ENCODE data around the gene UGT1A5.

The UGT1A5 gene

DNA sequence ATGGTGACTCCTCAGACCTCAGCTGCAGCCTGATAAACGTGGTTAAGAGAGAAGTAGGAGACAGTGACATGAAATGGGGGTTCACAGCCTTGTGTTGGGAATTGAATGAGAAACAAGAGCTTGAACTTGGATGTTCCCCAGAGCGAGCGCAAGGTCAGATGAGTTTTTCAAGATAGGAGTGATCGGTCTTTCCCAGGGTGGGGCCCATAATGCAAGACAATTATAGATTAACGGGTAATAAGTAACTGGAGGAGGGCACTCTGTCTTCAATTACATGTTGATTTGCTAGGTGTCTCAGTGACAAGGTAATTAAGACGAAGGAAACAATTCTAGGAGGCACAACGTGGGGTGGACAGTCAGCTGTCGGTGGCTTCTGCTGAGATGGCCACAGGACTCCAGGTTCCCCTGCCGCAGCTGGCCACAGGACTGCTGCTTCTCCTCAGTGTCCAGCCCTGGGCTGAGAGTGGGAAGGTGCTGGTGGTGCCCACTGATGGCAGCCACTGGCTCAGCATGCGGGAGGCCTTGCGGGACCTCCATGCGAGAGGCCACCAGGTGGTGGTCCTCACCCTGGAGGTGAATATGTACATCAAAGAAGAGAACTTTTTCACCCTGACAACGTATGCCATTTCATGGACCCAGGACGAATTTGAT, at the start of gene UGT1A5:
Gene UGT1A5, plus strand, starts transcription at position 297 of the 651 bp plus-strand sequence. Its CDS starts 85 bp downstream, at position 382.
- no peak for DNase-seq (ENCODE audit: low read depth, low spot score)

- no peak for DNase-seq (ENCODE audit: low read depth, low spot score)
Measured at GRCh38 chr2:233663911-233664310, 48.8 kb upstream of the UGT1A5 start.

DNA sequence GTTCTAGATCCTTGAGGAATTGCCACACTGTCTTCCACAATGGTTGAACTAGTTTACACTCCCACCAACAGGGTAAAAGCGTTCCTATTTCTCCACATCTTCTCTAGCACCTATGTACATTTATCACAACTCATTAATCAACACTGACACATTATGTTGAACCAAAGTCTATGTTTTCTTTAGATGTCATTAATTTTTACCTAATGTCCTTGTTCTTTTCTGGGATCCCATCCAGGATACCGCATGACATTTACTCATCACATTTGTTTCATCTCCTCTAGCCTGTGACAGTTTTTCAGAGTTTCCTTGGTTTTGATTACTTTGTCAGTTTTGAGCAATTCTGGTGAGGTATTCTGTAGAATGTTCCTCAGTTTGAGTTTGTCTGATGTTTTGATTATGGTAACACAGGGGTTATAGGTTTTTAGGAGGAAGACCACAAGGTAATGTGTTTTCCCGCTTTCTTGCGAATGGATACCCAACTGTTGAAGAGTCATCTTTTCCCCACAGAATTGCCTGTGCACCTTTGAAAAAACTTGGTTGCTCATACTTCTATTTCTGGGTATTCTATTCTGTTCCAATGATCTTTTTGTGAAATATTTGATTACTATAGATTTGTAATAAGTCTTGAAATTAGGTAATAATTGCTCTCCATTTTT, 44.0 kb upstream of the UGT1A5 start:
- no peak for DNase-seq (ENCODE audit: low read depth, low spot score)

DNA sequence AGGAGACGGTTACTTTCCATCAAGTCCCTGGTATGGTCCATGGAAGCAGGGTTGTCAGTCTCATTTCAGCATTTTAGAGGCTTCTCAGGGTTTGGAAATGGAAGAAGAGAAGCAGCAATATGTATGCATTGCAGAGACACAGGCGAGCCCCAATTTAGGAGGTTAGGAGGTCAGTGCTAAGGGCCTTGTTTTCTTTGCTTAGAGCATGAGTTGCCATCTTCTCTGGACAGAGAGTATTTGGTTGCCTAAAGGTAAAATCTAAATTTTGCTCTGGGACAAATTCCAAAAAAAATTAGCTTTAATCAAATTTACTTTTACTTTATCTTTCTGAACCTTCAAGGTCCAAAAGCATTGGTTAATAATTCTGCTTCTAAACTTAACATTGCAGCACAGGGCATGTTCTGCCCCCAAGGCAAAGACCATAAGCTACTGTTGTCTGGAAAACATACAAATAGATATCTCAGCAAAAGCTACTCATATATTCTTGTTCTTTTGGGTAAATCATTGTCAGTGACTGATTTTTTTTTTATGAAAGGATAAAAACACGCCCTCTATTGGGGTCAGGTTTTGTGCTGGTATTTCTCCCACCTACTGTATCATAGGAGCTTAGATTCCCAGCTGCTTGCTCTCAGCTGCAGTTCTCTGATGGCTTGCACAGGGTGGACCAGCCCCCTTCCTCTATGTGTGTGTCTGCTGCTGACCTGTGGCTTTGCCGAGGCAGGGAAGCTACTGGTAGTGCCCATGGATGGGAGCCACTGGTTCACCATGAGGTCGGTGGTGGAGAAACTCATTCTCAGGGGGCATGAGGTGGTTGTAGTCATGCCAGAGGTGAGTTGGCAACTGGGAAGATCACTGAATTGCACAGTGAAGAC, 41.2 kb upstream of the UGT1A5 start, which contains the start of gene UGT1A9:
Gene UGT1A9, plus strand, starts transcription at position 609 of the 872 bp plus-strand sequence. Its CDS starts 37 bp downstream, at position 646.
- DNase-seq (ENCODE audit: low read depth, low spot score) = no peak

DNA sequence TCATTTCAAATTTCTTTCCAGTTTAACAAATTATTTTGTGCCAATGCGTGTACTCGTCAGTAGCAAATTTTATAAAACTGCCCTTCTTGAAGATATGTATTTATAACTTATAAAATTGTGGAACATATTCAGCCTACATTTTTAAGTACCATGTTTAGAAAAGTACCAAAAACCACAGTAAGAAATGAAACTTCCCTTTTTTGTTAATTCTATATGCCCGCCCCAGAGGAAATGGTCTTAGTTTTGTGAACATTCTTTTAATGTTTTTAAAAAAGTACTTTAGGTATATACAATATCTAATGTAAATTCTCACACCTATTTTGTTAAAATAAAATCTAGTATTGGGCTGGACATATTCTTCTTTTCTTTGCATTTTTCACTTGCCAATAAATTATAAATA, 39.8 kb upstream of the UGT1A5 start:
- no peak for DNase-seq (ENCODE audit: low read depth, low spot score)

DNA sequence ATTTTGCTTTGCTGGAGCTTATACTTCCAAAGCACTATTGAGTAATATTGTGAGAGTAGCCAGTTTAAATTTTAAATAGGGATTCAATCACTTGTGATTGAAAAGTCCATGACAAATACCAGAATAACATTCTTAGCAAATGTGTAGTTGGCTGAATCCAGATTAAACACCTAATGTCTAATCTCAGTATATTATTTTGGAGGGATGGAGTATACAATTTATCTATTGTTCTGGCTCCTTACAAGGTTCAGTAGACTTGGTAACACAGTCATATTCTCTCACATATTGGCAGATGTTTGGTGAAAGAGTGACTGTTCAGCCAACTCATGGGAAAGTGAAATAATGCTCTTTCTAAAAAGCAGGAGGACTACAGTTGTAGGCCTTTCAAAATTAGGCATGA, 38.8 kb upstream of the UGT1A5 start:
- DNase-seq (ENCODE audit: low read depth, low spot score) = no peak

DNA sequence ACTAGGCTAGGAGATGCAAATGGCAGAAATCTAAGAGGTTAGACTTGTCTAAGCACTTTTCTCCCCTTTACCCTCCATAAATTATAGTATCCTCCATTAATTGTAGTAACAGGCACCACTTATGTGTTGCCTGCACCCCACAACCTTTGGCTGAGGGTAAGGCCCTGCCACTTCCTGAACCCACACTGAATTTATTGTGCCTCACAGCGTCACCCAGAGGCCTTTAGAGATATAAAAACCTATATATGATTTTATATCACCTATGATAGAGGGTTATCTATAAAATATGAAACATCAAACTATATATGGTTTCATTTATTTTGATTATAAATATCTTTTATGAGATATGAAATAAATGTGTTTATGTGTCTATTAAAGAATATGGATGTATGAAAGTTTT, 38.4 kb upstream of the UGT1A5 start:
- no peak for DNase-seq (ENCODE audit: low read depth, low spot score)

DNA sequence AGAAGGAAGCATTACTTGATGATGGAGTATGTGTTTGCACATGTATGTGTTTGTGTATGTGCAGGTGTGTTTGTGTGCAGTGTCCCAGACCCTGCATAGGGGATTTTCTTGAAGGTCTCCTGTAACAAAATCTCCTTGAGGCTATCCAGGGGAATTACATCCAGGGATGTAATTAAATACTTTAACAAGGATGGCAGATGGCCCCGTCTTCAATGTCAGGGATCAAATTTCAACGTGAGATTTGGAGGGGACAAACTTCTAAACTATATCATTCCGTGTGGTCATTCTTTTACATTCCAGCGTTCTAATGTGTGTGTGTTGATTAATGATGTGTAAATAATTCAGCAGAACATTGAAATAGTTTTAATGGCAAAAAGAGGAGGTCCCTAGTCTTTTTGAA, 37.7 kb upstream of the UGT1A5 start:
- DNase-seq (ENCODE audit: low read depth, low spot score) = no peak

DNA sequence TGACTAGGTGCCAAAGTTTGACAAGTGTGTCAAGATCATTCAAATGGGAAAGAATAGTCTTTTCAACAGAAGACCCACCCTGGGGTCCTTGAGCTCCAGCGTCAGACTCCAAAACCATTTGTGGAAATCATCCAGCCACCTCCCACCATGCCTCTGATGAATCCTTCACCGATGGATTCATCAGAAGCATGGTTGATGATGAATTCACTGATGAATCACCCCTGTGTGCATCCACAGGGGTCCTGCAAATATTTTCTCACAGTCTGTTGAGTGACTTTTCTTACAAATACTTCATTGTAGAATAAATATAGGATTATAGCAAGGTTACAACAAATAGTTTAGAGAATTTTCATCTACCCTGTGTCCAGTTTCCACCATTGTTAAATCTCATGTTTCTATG, 36.7 kb upstream of the UGT1A5 start:
- DNase-seq (ENCODE audit: low read depth, low spot score) = no peak

- no peak for DNase-seq (ENCODE audit: low read depth, low spot score)
Measured at GRCh38 chr2:233679196-233679595, 33.5 kb upstream of the UGT1A5 start.

GRCh38 chr2:233680361-233681045, 32.2 kb upstream of the UGT1A5 start:
- DNase-seq (ENCODE audit: low read depth, low spot score) = no peak

GRCh38 chr2:233681521-233682099, 31.1 kb upstream of the UGT1A5 start, which contains the start of gene UGT1A7:
Gene UGT1A7 (plus strand): TSS chr2:233681901. CDS start chr2:233681938, 37 bp downstream.
- no peak for DNase-seq (ENCODE audit: low read depth, low spot score)

GRCh38 chr2:233684640-233685039, 28.1 kb upstream of the UGT1A5 start:
- no peak for DNase-seq (ENCODE audit: low read depth, low spot score)

DNA sequence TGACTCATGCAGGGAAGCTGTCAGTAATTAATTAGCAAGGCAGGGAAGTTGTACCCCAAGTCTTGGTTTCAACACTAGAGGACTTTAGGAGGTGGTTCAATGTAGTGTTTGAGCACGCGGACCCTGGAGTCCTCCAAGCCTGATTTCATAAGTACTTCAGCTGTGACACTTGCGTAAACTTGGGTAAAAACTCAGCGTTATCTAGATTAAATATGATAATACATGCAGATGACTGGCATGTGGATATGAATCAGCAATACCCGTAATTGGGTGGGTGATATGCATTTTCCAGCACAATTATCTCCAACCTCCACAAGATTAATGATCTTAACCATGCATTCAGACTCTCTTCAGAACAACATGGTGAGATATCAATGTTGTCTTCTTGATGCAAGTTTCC, 25.8 kb upstream of the UGT1A5 start:
- no peak for DNase-seq (ENCODE audit: low read depth, low spot score)

DNA sequence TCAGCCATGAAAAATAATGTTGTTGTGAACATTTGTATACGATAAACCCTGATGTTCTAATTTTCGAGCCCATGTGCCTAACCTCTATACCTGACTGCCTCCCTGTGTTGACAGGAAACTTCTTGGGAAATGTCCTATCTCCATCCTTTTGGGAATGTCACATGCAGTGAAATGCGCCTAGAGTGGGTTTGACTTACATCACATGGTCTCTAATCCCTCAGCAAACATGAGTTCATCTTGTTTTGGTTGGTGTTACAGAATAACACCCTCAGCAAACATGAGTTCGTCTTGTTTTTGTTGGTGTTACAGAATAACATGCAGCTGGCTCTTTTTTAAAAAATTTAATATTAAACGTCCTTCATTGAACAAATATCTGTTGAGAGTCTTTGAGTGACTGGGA, 24.4 kb upstream of the UGT1A5 start:
- DNase-seq (ENCODE audit: low read depth, low spot score) = no peak

DNA sequence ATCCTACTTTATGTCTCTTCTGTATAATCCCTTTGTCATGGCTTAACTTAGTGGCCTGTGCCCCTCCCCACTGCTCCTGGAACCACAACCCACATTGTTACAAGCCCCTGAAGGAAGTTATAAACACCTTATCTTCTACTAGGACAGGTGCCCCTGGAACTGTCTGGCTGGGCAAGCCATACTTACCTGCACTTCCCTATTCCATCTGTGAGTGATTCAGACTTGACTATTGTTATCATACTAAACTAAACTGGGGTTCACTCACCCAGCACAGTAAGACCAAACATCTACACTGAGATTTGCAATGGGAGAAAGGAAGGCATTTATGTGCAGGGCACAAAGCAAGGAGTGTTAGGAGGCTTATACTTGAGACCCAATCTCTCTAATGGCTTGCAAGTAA, 23.7 kb upstream of the UGT1A5 start:
- DNase-seq (ENCODE audit: low read depth, low spot score) = no peak

DNA sequence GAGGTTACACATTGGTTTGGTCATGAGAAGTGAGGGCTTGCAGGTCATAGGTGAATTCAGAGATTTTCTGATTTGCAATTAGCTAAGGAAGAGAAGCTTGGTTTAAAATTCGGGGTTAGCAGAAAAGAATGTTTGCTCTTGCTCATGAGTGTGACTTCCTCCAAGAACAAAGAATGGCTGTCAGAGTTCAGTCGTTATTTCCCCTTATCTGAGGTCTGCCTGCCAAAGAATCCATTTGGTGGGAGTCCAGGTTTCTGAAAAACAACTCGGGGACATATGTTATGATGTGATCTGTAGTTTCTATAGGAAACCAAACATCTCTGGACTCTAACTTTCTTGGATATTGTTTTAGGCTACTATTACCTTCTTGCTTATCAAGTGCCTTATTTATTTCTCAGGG, 23.2 kb upstream of the UGT1A5 start:
- no peak for DNase-seq (ENCODE audit: low read depth, low spot score)

DNA sequence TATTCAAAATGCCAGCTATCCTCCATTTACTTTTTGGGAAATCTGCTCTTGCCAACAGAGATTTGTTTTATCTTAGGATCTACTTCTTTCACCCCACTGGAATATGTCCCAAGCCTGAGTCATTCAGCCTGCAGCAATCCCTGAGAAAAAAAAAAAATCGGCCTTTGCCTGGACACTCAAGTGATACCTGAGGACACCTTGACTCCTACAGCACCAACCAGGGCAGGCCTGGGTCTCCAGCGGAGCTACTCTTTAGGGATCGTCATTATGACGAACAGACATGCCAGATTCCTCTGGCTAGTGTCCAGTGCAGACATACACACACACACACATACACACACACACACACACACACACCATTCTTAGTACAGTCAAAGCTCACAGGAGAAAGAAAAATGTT, 22.3 kb upstream of the UGT1A5 start:
- DNase-seq (ENCODE audit: low read depth, low spot score) = no peak

DNA sequence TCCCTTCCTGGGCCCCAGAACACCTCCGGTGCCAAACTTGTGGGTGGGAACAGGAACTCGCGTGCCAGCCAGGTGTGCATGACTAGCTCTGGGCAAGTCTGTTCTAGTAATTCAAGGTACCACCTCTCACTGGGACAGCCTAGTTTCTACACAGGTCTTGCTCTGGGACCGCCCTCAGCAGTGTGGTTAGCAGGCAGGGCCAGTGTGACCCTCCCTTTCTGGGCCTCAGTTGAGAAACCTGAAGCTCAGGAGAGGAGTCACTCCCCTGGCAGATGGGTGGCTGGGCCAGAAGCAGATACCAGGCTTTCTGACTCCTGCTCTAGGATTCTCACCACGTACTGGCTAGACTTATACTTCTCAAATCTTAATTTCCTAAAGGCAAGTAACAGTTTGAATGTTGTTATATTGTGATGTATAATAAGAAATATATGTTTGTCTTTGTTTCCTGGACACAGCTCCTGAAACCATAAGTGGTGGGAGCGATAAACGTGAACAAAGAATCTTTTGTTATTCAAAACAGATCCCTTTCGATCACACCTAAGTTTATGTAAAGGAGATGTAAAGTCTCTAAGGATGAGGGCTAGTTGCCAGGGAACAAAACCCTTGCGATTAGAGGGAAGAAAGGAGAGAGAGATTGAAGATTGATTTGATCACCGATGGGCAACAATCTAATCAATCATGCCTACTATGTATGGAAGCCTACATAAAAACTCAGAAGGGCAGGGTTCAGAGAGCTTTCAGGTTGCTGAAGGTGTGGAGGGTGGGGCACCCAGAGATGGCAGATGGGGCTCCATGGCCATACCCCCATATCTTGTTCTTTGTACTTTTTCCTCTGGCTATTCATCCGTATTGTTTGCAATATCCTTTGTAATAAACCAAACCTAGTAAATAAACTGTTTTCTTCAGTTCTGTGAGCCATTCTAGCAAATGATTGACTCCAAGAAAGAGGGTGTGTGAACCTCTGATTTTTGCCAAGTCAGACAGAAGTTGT, 21.0 kb upstream of the UGT1A5 start:
- no peak for DNase-seq (ENCODE audit: low read depth, low spot score)

- DNase-seq (ENCODE audit: low read depth, low spot score) = no peak
Measured at GRCh38 chr2:233692648-233693047, 20.1 kb upstream of the UGT1A5 start, which contains the start of gene UGT1A6. Gene UGT1A6 (plus strand): TSS chr2:233692890. CDS start chr2:233693005, 115 bp downstream.

Measured in activated CD4-positive, CD25-positive, alpha-beta regulatory T cell treated with anti-CD3 and anti-CD28 coated beads, Interleukin-2, amount 50 U/mL, for 16 hours (primary cell).